HG03045 (cell line): ENCODE results near the gene DNASE2.
A peak's percentile ranks its signal among the peaks of the same experiment; 100 is the strongest.
"Not testable (repeated sequence)": the region's sequence is repeated elsewhere in the genome, so short reads cannot be mapped to it uniquely, and the experiment has no call there.

Source experiments
- ATAC-seq: cut with Tn5 transposase; IDR thresholded peaks from one replicate; pipeline ENCODE4 v1.9.1; 2021; ENCODE audit warnings: mild to moderate bottlenecking, moderate library complexity; ENCODE audit not compliant: unreplicated experiment

Gene DNASE2

GRCh38 chr19:12881172-12881808 lies at the start of gene DNASE2:
Gene DNASE2 (minus strand): TSS chr19:12881449. CDS start chr19:12881375, 74 bp downstream.
- ATAC-seq: peak; percentile 78

GRCh38 chr19:12930002-12930645 lies 48.9 kb upstream of the DNASE2 start:
- ATAC-seq: no peak

- no peak for ATAC-seq
Observed at GRCh38 chr19:12924621-12925310, 43.5 kb upstream of the DNASE2 start.

- no peak for ATAC-seq
Observed at GRCh38 chr19:12922959-12923358, 41.7 kb upstream of the DNASE2 start.

- ATAC-seq: no peak
Observed at GRCh38 chr19:12921047-12921446, 39.8 kb upstream of the DNASE2 start.

GRCh38 chr19:12918253-12918652 lies 37.0 kb upstream of the DNASE2 start:
- no peak for ATAC-seq

GRCh38 chr19:12915860-12916259 lies 34.6 kb upstream of the DNASE2 start:
- ATAC-seq: not testable (repeated sequence)

- ATAC-seq: no peak
Observed at GRCh38 chr19:12913851-12914690, 32.8 kb upstream of the DNASE2 start.

- no peak for ATAC-seq
Observed at GRCh38 chr19:12913011-12913561, 31.8 kb upstream of the DNASE2 start.

- no peak for ATAC-seq
Observed at GRCh38 chr19:12912571-12912970, 31.3 kb upstream of the DNASE2 start.

GRCh38 chr19:12907166-12907565 lies 25.9 kb upstream of the DNASE2 start:
- no peak for ATAC-seq

- peak; percentile 79 for ATAC-seq
Observed at GRCh38 chr19:12899891-12900518, 18.8 kb upstream of the DNASE2 start.

- ATAC-seq: no peak
Observed at GRCh38 chr19:12896460-12896859, 15.2 kb upstream of the DNASE2 start.

GRCh38 chr19:12893582-12893981 lies 12.3 kb upstream of the DNASE2 start:
- no peak for ATAC-seq

- no peak for ATAC-seq
Observed at GRCh38 chr19:12891553-12892021, 10.3 kb upstream of the DNASE2 start.

- peak; percentile 92 for ATAC-seq
Observed at GRCh38 chr19:12890787-12891552, 9.7 kb upstream of the DNASE2 start, which contains the start of gene GCDH. Gene GCDH (plus strand): TSS chr19:12891160. CDS start chr19:12891305, 145 bp downstream.

- not testable (repeated sequence) for ATAC-seq
Observed at GRCh38 chr19:12890299-12890786, 9.1 kb upstream of the DNASE2 start.

GRCh38 chr19:12888006-12888603 lies 6.9 kb upstream of the DNASE2 start:
- no peak for ATAC-seq
